C4-2B (cell line): Measurements from ENCODE around the gene ARMH2.
"Not testable (repeated sequence)": the region's sequence is repeated elsewhere in the genome, so short reads cannot be mapped to it uniquely, and the experiment has no call there.

Experiments used
- H3K27ac ChIP-seq: fragments of 450-650 bp; 2 replicates; pipeline ENCODE4 v1.5.1; 2017
- ZFX ChIP-seq: fragments of 450-650 bp; IDR thresholded peaks from 2 replicates; pipeline ENCODE4 v1.6.1; 2017
- TF ChIP-seq, protein P1 (sequence below): fragments of 450-650 bp; conservative IDR thresholded peaks from 2 replicates; pipeline ENCODE4 v1.5.1; 2017; ENCODE audit warnings: mild to moderate bottlenecking

ARMH2 gene

DNA sequence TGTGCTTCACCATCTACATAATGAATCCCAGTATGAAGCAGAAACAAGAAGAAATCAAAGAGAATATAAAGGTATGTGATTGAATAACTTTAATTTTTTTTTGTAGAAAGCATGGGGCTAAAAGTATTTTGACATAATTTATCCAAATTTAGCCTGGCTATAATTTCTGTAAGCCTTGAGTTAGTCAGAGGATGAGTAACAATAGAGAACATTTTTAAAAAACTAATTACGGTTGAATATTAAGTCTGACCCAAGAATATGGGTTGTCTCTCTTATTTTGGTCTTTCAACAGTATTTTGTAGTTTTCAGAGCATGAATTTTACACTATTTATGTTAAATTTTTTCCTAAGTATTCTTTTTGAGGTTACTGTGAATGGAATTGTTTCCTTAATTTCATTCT lies 21.5 kb downstream of the ARMH2 start:
- TF ChIP-seq, protein P1, sequence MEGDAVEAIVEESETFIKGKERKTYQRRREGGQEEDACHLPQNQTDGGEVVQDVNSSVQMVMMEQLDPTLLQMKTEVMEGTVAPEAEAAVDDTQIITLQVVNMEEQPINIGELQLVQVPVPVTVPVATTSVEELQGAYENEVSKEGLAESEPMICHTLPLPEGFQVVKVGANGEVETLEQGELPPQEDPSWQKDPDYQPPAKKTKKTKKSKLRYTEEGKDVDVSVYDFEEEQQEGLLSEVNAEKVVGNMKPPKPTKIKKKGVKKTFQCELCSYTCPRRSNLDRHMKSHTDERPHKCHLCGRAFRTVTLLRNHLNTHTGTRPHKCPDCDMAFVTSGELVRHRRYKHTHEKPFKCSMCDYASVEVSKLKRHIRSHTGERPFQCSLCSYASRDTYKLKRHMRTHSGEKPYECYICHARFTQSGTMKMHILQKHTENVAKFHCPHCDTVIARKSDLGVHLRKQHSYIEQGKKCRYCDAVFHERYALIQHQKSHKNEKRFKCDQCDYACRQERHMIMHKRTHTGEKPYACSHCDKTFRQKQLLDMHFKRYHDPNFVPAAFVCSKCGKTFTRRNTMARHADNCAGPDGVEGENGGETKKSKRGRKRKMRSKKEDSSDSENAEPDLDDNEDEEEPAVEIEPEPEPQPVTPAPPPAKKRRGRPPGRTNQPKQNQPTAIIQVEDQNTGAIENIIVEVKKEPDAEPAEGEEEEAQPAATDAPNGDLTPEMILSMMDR, result no peak
- TF ChIP-seq ZFX, result no peak
- no peak overlapping the region for H3K27ac ChIP-seq

DNA sequence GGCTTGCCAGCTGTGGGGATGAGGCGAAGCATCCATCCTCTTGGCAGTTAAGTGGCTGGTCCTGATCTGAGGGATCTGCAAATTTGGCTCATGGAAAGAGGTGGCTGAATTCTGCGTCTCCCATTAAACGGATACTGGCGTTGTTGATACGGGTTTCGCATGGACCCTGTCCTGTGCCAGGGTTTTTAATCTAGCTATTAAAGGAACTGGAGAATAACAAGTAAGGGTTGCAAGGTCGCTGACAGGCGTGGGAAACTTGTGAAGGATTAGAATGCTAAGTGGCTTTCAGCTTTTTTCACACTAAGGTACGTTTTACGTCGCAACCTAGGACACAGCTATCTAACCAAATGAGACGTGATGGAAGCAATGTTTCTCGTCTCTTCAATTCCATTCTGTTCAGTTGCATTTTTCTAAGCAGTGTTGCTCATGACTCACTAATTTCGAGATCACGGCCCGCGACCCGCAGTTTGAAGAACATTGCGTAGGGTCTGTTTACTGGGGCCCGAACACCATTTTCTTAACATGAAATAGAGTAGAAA lies 23.1 kb downstream of the ARMH2 start:
- no peak for TF ChIP-seq ZFX
- TF ChIP-seq, protein P1, result no peak

DNA sequence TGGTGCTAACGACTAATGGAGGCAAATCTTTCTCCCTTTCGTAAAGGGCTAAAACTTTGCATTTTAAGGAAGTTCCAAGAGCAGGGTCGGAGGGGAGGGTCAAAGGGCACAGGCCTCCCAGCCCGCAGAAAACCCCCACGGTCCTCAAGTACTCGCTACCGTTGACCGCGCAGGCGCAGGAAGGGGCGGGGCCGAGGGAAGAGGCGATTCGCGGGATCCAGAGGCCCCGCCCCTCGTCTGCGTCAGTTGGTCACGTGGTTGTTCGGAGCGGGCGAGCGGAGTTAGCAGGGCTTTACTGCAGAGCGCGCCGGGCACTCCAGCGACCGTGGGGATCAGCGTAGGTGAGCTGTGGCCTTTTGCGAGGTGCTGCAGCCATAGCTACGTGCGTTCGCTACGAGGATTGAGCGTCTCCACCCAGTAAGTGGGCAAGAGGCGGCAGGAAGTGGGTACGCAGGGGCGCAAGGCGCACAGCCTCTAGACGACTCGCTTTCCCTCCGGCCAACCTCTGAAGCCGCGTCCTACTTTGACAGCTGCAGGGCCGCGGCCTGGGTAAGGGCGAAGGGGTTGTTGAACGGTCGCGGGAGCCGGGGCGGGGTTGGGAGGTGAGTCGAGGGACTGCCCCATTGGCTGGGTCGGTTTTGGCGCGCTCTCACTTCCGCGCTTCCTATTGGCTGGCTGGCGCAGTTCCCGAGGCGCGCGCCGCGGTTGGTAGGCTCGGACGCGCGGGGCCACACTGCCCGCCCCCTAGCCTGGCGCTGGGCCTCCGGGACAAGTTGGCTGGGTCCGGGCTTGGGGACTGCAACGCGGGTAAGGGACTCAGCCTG lies 23.8 kb downstream of the ARMH2 start, which contains the start of gene GMNN:
GMNN (plus strand) TSS at position 242 of the 824 bp plus-strand sequence. CDS start 2,310 bp downstream, outside the sequence.
- peak; percentile 73 for TF ChIP-seq ZFX
- TF ChIP-seq, protein P1, result no peak
- peak within 1 kb of the TSS; percentile 90 for H3K27ac ChIP-seq

More for the DNA sequence above, 23.1 kb downstream of the ARMH2 start:
- peak overlapping the region; percentile 90 for H3K27ac ChIP-seq

DNA sequence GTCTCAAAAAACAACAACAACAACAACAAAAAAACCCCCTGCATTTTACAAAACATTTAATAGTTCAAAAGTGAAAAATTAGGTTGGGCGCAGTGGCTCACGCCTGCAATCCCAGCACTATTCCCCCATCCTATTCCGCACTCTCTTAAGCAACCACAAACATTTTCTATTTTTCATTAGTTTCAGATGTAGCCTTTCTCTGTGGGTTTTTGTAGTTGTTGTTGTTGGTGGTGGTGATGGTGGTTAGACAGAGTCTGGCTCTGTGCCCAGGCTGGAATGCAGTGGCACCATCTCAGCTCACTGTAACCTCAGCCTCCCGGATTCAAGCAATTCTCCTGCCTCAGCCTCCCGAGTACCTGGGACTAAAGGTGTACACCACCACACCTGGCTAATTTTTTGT lies 30.4 kb downstream of the ARMH2 start:
- TF ChIP-seq, protein P1, result no peak
- no peak for TF ChIP-seq ZFX
- no peak overlapping the region for H3K27ac ChIP-seq

DNA sequence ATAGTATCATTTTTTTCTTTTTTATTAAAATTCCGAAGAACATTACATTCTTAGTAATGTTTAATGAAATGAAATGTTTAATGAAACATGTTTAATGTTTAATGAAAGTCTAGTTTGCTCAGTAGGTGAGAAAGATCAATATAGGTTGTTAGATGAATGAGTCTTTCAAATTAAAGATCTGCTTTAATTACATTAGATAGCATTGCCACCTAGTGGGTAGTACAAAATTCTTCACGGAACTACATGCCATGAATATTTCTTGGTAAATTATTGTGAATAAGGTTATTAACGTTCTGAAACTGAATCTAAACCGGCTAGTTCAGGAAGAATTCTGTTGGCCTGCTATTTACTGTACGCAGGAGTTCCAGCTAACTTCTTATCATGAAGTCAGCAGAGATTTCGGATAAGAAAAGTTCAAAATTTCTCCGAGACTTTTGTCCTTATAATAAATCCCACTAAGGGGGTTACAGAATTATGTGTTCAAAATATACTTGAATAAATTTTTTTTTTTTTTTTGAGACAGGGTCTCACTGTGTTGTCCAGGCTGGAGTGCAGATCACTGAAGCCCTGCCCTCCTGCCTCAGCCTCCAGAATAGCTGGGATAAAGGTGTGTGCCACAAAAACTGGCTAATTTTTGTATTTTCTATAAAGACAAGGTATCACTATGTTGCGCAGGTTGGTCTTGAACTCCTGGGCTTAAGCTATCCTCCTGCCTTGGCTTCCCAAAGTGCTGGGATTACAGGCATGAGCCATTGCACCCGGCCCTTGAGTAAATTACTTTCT lies 31.8 kb downstream of the ARMH2 start:
- TF ChIP-seq, protein P1, result peak; percentile 73
- no peak for TF ChIP-seq ZFX
- H3K27ac ChIP-seq, result no peak overlapping the region

DNA sequence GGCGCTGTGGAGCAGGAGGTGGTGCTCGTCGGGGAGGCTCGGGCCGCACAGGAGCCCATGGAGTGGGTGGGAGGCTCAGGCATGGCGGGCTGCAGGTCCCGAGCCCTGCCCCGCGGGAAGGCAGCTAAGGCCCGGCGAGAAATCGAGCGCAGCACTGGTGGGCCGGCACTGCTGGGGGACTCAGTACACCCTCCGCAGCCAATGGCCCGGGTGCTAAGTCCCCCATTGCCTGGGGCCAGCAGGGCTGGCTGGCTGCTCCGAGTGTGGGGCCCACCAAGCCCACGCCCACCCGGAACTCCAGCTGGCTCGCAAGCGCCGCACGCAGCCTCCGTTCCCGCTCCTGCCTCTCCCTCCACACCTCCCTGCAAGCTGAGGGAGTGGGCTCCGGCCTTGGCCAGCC lies 32.7 kb downstream of the ARMH2 start:
- H3K27ac ChIP-seq, result not testable (repeated sequence)

DNA sequence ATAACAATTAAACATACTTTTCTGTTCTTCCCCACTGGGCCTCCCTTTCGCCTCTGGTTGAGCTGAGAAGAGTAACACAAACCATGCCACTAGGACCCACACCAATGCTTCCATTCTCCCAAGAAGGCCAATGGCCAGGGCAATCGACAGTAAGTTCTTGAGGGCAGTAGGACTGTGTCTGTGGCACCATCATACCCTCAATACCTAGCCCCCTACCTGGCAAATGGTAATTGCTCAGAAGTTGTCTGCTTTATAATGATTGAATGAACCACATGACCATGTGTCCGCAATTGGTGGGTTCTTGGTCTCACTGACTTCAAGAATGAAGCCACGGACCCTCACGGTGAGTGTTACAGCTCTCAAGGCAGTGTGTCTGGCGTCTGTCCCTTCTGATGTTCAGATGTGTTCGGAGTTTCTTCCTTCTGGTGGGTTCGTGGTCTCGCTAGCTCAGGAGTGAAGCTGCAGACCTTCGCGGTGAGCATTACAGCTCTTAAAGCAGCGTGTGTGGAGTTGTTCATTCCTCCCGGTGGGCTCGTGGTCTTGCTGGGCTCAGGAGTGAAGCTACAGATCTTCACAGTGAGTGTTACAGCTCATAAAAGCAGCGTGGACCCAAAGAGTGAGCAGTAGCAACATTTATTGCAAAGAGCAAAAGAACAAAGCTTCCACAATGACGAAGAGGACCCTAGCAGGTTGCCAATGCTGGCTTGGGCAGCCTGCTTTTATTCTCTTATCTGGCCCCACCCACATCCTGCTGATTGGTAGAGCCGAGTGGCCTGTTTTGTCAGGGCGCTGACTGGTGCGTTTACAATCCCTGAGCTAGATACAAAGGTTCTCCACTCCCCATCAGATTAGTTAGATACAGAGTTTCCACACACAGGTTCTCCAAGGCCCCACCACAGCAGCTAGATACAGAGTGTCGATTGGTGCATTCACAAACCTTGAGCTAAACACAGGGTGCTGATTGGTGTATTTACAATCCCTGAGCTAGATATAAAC lies 33.6 kb downstream of the ARMH2 start:
- H3K27ac ChIP-seq, result not testable (repeated sequence)
